ENCODE results near the gene PIP4K2A.

Gene PIP4K2A

DNA sequence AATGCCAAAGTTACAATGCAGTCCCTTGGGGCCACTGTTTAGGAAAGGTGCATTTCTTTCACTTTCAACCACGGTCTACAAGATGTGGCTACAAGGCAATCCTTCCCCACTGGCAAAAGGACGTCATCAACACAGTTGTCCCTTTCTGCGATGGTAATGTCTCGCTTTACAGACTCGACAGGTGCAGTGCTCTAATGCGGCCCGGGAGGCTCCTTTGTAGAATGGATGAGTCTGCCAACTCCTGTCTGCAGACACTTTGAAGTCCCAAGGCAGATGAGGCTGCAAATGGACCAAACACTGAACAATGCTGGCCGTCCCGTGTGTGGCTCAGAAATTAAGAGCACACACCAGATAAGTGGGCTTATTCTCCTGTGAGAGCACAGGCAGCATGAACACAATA is 133.7 kb downstream of the PIP4K2A start:
- Histone ChIP-seq H3F3A (ENCODE audit: low read depth) (no peaks in the 10 kb centered on the region), H3K4me1 (ENCODE audit: insufficient read depth, low read length, poor library complexity, severe bottlenecking) (peaks cover 5% of the 10 kb centered on the region), H3K27me3 (ENCODE audit: insufficient read depth, low read length, poor library complexity, severe bottlenecking) (no peaks in the 10 kb centered on the region), H2AFZ (ENCODE audit: low read length) (no peak overlapping the region), H3K36me3 (ENCODE audit: insufficient read depth, low read length) (peaks cover 61% of the 10 kb centered on the region), H3K9me3 (ENCODE audit: insufficient read depth, low read depth, low read length) (no peaks in the 10 kb centered on the region), H3K9me2 (replicated peaks; ENCODE audit: low read depth, low read length) (no peaks in the 10 kb centered on the region), H3K4me3 (ENCODE audit: low read length, poor library complexity, severe bottlenecking) (no peak overlapping the region), H4K20me1 (ENCODE audit: insufficient read depth, low read length, poor library complexity, severe bottlenecking) (no peaks in the 10 kb centered on the region), H3K79me2 (ENCODE audit: insufficient read depth, low read length) (peaks cover 24% of the 10 kb centered on the region), H3K4me2 (ENCODE audit: low read depth, low read length, poor library complexity, severe bottlenecking) (no peak overlapping the region), H3K9ac (ENCODE audit: low read depth, low read length, poor library complexity, severe bottlenecking) (no peak overlapping the region)
- TF ChIP-seq EZH2phosphoT487 (IDR thresholded peaks at IDR 0.05; ENCODE audit: borderline replicate concordance): no peak
- TF ChIP-seq CTCF (conservative IDR thresholded peaks at IDR 0.05; ENCODE audit: low read length): no peak

DNA sequence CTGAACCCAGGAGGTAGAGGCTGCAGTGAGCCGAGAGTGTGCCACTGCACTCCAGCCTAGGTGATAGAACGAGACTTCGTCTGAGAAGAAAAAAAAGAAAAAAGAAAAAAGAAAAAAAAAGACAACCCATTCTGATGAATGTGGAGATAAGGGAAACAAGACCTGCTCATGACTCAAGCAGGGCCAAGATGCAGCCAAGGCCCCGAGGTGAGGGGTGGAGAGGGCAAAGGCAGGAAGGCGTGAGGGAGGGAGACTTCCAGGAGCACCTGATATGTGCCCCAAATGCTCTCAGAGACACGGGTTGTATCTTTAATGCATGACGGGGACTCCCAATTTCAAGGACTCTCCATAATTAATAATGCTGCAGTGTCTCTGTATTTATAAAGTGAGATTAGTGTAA is 134.6 kb downstream of the PIP4K2A start:
- Histone ChIP-seq H3K4me2 (ENCODE audit: low read depth, low read length, poor library complexity, severe bottlenecking) (no peak overlapping the region), H3K4me1 (ENCODE audit: insufficient read depth, low read length, poor library complexity, severe bottlenecking) (peaks cover 5% of the 10 kb centered on the region), H3K9ac (ENCODE audit: low read depth, low read length, poor library complexity, severe bottlenecking) (no peak overlapping the region), H3K79me2 (ENCODE audit: insufficient read depth, low read length) (peaks cover 15% of the 10 kb centered on the region), H3K9me2 (replicated peaks; ENCODE audit: low read depth, low read length) (no peaks in the 10 kb centered on the region), H3F3A (ENCODE audit: low read depth) (no peaks in the 10 kb centered on the region), H3K36me3 (ENCODE audit: insufficient read depth, low read length) (peaks cover 61% of the 10 kb centered on the region), H3K9me3 (ENCODE audit: insufficient read depth, low read depth, low read length) (no peaks in the 10 kb centered on the region), H2AFZ (ENCODE audit: low read length) (no peak overlapping the region), H4K20me1 (ENCODE audit: insufficient read depth, low read length, poor library complexity, severe bottlenecking) (no peaks in the 10 kb centered on the region), H3K4me3 (ENCODE audit: low read length, poor library complexity, severe bottlenecking) (no peak overlapping the region), H3K27me3 (ENCODE audit: insufficient read depth, low read length, poor library complexity, severe bottlenecking) (no peaks in the 10 kb centered on the region)
- TF ChIP-seq EZH2phosphoT487 (IDR thresholded peaks at IDR 0.05; ENCODE audit: borderline replicate concordance) (no peak), CTCF (conservative IDR thresholded peaks at IDR 0.05; ENCODE audit: low read length) (no peak)

DNA sequence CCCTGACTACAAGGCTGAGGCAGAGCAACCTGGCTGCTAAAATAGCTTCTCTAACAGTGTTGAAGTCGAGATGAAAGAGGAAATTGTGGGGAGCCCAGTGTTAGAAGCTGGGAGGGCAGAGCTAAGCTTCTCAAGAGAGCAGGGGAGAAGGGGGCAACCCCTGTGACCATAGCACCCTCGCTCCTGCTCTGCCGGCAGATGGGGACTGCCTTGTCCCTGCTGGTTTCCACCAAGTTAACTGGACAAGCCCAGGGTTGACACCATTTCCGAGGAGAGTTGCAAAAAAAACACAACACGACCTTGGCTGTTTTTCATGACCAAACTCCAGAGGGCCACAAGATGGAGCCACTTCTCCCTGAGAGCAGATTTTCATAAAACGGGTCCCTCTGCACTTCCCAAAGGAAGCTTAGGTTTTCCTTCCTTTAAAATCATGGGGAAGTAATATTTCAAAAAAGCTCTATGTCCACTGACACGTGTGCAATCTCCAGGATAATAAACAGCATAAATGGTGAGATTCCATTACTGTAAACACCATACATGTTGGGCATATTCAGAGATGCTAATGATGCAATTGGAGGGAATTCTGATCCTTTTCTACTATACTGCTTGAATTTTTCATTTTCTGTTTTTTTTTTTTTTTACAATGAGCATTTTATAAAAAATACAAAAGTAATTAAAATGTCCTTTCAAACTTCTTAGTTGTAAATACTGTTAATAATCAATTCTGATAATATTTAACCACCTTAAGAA is 140.4 kb downstream of the PIP4K2A start:
- no peak overlapping the region for H3K9ac ChIP-seq (ENCODE audit: low read depth, low read length, poor library complexity, severe bottlenecking)
- no peaks in the 10 kb centered on the region for H4K20me1 ChIP-seq (ENCODE audit: insufficient read depth, low read length, poor library complexity, severe bottlenecking)
- no peak overlapping the region for H2AFZ ChIP-seq (ENCODE audit: low read length)
- TF ChIP-seq CTCF (conservative IDR thresholded peaks at IDR 0.05; ENCODE audit: low read length): peak; percentile 73
- no peak for TF ChIP-seq EZH2phosphoT487 (IDR thresholded peaks at IDR 0.05; ENCODE audit: borderline replicate concordance)
- peaks cover 51% of the 10 kb centered on the region for H3K36me3 ChIP-seq (ENCODE audit: insufficient read depth, low read length)
- no peak overlapping the region for H3K4me2 ChIP-seq (ENCODE audit: low read depth, low read length, poor library complexity, severe bottlenecking)
- no peaks in the 10 kb centered on the region for H3K9me2 ChIP-seq (replicated peaks; ENCODE audit: low read depth, low read length)
- H3K4me1 ChIP-seq (ENCODE audit: insufficient read depth, low read length, poor library complexity, severe bottlenecking): peaks cover 31% of the 10 kb centered on the region
- no peaks in the 10 kb centered on the region for H3K9me3 ChIP-seq (ENCODE audit: insufficient read depth, low read depth, low read length)
- H3F3A ChIP-seq (ENCODE audit: low read depth): no peaks in the 10 kb centered on the region
- H3K27me3 ChIP-seq (ENCODE audit: insufficient read depth, low read length, poor library complexity, severe bottlenecking): no peaks in the 10 kb centered on the region
- H3K4me3 ChIP-seq (ENCODE audit: low read length, poor library complexity, severe bottlenecking): no peak overlapping the region
- peaks cover 14% of the 10 kb centered on the region; the same call in 1 of the 2 replicates for H3K79me2 ChIP-seq (ENCODE audit: insufficient read depth, low read length)

Measured in Loucy (cell line).